Psoas muscle (tissue), 8 donors: ENCODE measurements around the gene YAP1. TPM values are rescaled to one million over a fixed set of nuclear protein-coding genes. Genes with fewer than 3 reads are reported as not detected.
"Not testable (repeated sequence)": the region's sequence is repeated elsewhere in the genome, so short reads cannot be mapped to it uniquely, and the experiment has no call there.

Source experiments
- ATAC-seq, 4 donors: fragments of 200-7000 bp; cut with Tn5 transposase; one replicate each; pipeline ENCODE4 v1.9.1; 2020; ENCODE audit warnings: moderate library complexity in 3 of 4, mild to moderate bottlenecking in 2 of 4
- DNase-seq, 2 donors: peaks; one replicate each; pipeline ENCODE4 v3.0.0-alpha.2; 2020
- H3K27ac ChIP-seq: fragments of 200-600 bp; one replicate; pipeline ENCODE4 v1.8.0; 2022
- H3K27me3 ChIP-seq, 3 donors: fragments of 200-600 bp in 1 of 3; one replicate each; pipeline versions ENCODE4 v1.6.1 to v1.8.0; 2013 to 2022; ENCODE audit warnings: low read length in 2 of 3, mild to moderate bottlenecking in 2 of 3, moderate library complexity in 1 of 3; ENCODE audit not compliant: insufficient read depth in 3 of 3
- H3K36me3 ChIP-seq, 2 donors: fragments of 200-600 bp in 1 of 2; one replicate each; pipeline versions ENCODE4 v1.6.1 to v1.8.0; 2013 to 2022; ENCODE audit warnings: low read depth in 1 of 2, mild to moderate bottlenecking in 1 of 2, moderate library complexity in 1 of 2; ENCODE audit not compliant: insufficient read depth in 1 of 2
- H3K4me1 ChIP-seq: fragments of 200-600 bp; one replicate; pipeline ENCODE4 v1.8.0; 2022
- H3K4me3 ChIP-seq: fragments of 200-600 bp; one replicate; pipeline ENCODE4 v1.8.0; 2022; ENCODE audit warnings: mild to moderate bottlenecking
- H3K9me3 ChIP-seq: fragments of 200-600 bp; one replicate; pipeline ENCODE4 v1.8.0; 2022
- WGBS, 3 donors: extraction: QIAGEN DNeasy Blood & Tissue Kit; methylation state at CpG; one replicate each; pipeline versions ENCODE4 v1.1.6 to v1.1.7; 2013; 5-methylcytosine and 5-hydroxymethylcytosine counted together
- intact Hi-C, 2 donors: fragments of 100-400 bp; cut with DNase I; formaldehyde crosslinking; loops; one replicate each; pipeline versions ENCODE4 v1.11.0 to v1.14.2; 2022
- polyA plus RNA-seq, 3 donors: library from polyadenylated mRNA; stranded (reverse); fragments of 200-250 nt; gene quantifications; one replicate each; pipeline ENCODE4 v1.2.3, GENCODE V29; 2013
- total RNA-seq, 4 donors: library from RNA; stranded (reverse); fragmentation: NEBNext Ultra II Directional in 2 of 4; extraction: Animal tissue kit (Norgen Biotek cat#: 25700) in 2 of 4; gene quantifications; one replicate each; pipeline versions ENCODE4 v1.2.1 to v1.2.4, GENCODE V29; 2021 to 2023
- TF ChIP-seq, protein P1 (sequence below): fragments of 200-600 bp; IDR thresholded peaks from one replicate; pipeline ENCODE4 v1.8.0; 2022; ENCODE audit warnings: antibody characterized with exemption
- donor health status: healthy with polysubstance abuse.
- donor health status: DM: no; HTN: no; CAD: no; lungs with moderate emphysema.
- donor health status: Bipolar disorder and iron deficiency.
- donor health status: healthy.
- donor health status: DM: yes; HTN: yes; CAD: no.
- donor health status: DM: no; HTN: no; CAD: no.
- donor health status: DM: no; HTN: no; CAD: no.
- donor health status: DM: yes; HTN: yes; CAD: no.

YAP1 gene
- total and polyA plus RNA-seq, 7 donors: 11.5 to 124 (median 42.3) TPM

DNA sequence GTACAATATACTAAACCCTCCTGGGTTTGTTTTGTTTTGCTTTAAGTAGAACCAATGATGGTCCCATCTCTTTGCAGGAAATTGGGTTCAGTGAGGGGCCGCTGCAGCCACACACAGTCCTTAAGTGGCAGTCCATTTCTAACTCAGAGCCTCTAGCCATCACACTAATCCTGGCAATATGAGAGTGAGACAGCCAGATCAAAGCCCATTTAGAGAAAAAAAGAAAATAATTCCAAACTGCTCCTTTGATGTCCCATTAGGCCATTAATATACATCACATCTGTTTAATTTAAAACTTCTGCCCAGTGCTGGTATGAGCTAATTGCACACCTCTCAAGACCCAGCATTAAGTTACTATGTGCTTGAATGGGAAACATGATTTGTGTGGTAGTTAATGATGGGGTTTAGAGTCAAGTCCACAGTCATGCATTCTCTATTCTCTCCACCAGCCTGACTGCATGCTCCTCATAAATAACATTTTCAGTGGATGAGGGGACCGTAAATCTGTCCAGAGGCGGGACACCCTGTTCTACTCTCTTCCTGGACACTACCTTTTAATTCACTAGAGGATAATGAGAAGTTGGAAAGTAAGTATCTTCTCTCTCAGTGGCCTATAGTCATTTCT, 153.2 kb downstream of the YAP1 start:
- Histone ChIP-seq H3K27me3 (no peaks in the 10 kb centered on the region), H3K4me3 (no peak overlapping the region), H3K27ac (no peak overlapping the region), H3K4me1 (peaks cover 4% of the 10 kb centered on the region), H3K9me3 (no peaks in the 10 kb centered on the region), H3K36me3 (no peaks in the 10 kb centered on the region)
- ATAC-seq (no peak), DNase-seq (no peak)
- intact Hi-C loops: no loop called here
- WGBS, 3 donors: 88 to 95% (median 94%) methylated on average over 3 of the region's 3 CpGs
- TF ChIP-seq, protein P1, sequence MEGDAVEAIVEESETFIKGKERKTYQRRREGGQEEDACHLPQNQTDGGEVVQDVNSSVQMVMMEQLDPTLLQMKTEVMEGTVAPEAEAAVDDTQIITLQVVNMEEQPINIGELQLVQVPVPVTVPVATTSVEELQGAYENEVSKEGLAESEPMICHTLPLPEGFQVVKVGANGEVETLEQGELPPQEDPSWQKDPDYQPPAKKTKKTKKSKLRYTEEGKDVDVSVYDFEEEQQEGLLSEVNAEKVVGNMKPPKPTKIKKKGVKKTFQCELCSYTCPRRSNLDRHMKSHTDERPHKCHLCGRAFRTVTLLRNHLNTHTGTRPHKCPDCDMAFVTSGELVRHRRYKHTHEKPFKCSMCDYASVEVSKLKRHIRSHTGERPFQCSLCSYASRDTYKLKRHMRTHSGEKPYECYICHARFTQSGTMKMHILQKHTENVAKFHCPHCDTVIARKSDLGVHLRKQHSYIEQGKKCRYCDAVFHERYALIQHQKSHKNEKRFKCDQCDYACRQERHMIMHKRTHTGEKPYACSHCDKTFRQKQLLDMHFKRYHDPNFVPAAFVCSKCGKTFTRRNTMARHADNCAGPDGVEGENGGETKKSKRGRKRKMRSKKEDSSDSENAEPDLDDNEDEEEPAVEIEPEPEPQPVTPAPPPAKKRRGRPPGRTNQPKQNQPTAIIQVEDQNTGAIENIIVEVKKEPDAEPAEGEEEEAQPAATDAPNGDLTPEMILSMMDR: no peak

DNA sequence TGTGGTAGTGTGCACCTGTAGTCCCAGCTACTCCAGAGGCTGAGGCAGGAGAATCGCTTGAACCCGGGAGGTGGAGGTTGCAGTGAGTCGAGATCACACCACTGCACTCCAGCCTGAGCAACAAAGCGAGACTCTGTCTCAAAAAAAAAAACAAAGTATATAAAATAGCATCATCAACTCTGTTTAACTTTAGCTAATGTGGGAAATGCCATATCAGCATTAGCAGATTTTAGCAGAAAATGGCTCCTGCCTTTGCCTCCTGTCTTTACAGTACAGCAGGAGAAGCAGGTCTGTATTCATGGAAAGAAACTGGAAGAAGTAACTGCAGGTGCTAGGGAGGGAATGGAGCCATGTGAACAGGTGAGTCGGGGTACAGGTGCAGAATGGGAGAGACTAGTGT, 154.5 kb downstream of the YAP1 start:
- ATAC-seq, DNase-seq, H3K36me3 ChIP-seq, H3K27ac ChIP-seq, H3K27me3 ChIP-seq, H3K9me3 ChIP-seq, H3K4me3 ChIP-seq: not testable (repeated sequence)
- WGBS, 3 donors: 93 to 99% (median 94%) methylated on average over 5 of the region's 5 CpGs
- peaks cover 10% of the 10 kb centered on the region for H3K4me1 ChIP-seq
- intact Hi-C loops: loop anchor here in 1 of 2 donors (5.0 kb wide), 1 partner anchor 157 kb away; no protein-coding TSS in a partner anchor

DNA sequence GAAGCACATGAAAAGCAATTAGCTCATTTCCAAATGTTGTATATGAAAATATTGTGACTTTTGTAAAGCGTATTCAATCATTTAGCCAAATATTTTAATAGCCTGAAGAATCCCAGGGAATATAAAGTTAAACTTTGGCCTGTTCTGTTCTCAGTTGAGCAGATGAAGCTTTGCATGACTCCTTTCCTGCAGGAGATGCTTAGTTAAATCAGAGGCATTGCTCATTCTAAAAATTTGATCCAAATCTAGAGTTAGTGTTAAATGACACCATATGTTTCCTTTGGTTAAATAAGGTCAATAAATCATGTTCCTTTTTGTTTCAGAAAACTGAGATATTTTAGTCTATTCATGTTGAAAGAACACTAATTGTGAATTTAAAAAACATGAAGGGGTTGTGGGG, 155.9 kb downstream of the YAP1 start:
- Histone ChIP-seq H3K9me3 (no peaks in the 10 kb centered on the region), H3K4me3 (no peak overlapping the region), H3K27me3 (no peaks in the 10 kb centered on the region), H3K4me1 (peaks cover 10% of the 10 kb centered on the region), H3K36me3 (no peaks in the 10 kb centered on the region), H3K27ac (no peak overlapping the region)
- intact Hi-C loops: loop anchor here in 1 of 2 donors (5.0 kb wide), 1 partner anchor 159 kb away; no protein-coding TSS in a partner anchor
- TF ChIP-seq, protein P1: no peak
- ATAC-seq (no peak), DNase-seq (no peak)
- 84 to 91% (median 90%) methylated on average over 1 of the region's 1 CpG for WGBS, 3 donors

DNA sequence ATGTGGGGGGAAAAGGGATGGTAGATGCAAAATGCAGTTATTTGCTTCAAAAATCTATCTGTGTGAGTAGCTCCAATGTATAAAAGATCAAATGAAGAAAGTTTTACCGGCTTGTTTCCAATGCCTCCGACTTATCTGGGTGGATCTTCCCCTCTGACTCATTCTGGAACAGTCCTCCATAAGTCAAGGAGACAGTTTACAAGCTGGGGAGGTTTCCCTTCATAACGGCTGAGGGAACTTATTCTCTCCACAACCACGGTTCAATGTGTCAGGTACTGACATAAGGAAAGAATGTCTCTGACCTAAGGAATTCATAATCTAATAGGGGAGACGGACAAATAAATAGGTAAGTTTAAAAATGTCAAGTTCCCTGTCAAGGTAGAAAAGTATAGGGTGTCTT, 157.4 kb downstream of the YAP1 start:
- intact Hi-C loops: loop anchor here (2.0 to 5.0 kb wide), 2 partner anchors 157 to 160 kb away; partner anchors contain the start of gene YAP1 (in 1 of the 2)

More for the DNA sequence above, 157.4 kb downstream of the YAP1 start:
- H3K27me3 ChIP-seq: peaks cover 0 to 6% (median 0%) of the 10 kb centered on the region in 3 donors
- peaks cover 10% of the 10 kb centered on the region for H3K4me1 ChIP-seq
- ATAC-seq (peak in 1 of 4 donors; percentile 42), DNase-seq (no peak)
- WGBS, 3 donors: 37 to 45% (median 43%) methylated on average over 5 of the region's 5 CpGs
- no peaks in the 10 kb centered on the region for H3K9me3 ChIP-seq
- H3K36me3 ChIP-seq: no peaks in the 10 kb centered on the region
- peak overlapping the region; percentile 72 for H3K4me3 ChIP-seq
- peak overlapping the region; percentile 65 for H3K27ac ChIP-seq
- TF ChIP-seq, protein P1: no peak
